G401.6 (cell line): ENCODE measurements around the gene MGAT3.
"Not testable (repeated sequence)": the region's sequence is repeated elsewhere in the genome, so short reads cannot be mapped to it uniquely, and the experiment has no call there.

Source experiments
- FAIRE-seq: peaks from 2 replicates; lab custom pipeline; 2012; peaks lifted over from hg19 to GRCh38; lab: Jason Lieb, UNC

The MGAT3 gene

DNA sequence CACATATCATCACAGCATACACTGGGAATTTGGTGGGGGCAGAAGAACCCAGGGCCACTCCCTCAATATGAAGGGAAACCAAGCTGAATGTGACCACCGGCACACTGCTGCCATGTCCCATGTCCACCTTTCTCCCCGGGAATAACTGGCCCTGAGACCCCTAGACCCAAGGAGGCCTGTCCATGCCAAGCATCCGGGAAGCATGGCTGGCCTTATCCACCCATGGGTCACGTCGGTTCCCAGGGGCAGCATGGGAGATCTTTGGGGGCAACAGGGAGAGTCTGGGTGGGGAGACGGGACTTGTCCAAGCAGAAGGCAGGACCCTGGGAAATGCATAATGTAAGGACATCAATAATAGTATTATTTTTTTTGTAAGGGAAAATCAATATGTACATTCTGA lies 34.9 kb downstream of the MGAT3 start:
- no peak for FAIRE-seq

DNA sequence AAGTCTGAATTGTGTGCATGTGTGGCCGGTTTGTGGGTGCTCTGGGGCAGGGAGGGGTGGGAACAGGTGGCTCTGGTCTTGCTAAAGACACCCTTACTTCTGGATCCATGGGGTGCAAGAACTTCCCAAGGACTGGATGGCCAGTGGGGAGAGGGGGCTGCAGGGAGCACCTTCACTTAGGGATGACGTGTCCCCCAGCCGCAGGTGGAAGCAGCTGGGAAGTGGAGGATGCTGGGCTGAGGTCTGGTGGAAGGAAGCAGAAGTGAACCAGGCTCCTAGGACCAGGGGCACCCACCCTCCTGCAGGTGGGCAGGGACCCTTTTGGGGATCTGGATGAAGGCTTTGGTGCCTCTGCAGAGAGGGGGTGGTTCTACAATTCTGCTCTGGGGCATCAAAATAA lies 35.4 kb downstream of the MGAT3 start:
- no peak for FAIRE-seq

DNA sequence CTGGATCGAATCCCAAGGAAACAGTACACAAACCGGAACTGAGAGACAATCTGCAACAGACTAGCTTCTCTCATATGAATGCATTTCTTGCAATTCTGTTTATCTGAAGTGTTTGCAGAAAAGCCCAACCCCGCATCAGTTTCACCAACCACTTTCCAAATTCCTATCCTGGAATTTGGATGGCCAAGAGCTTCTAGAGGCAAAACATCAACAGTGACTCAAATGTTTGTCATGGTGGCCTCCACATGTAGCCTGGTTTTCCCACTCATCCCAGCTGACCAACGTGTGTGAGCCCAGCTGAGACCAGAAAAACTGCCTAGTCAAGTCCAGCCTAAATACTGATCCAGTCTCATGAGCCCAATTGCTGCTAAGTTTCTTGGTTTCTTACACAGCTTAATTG lies 36.9 kb downstream of the MGAT3 start:
- FAIRE-seq = no peak

DNA sequence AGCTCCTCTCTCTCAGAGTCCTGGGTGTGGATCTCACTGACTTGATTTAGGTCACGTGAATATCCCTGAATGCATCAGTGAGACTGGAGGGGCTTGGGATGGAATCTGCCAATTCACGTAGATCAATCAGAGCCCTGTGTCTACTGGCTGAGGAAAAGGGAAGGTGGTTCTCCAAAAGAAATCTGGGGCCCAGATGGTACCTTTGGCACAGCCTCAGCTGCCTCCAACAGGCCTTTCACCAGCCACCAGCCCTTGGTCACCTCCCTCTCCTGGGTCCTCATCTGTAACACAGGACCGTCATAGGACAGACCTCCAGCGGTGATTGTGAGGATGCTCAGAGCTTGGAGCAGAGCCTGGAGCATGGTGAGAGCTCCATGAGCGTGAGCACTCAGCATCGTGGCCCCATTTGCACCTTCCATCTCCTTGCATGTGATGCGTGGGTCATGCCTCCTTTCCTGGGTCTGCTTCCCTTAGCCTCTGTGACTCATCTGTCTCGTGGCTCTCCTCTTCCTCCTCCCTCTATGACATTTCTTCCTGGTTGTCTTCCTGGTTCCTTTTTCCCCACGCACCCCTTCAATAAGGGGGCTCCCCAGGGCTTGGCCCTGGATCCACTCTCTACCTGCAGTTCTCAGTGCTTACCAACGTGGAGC lies 37.8 kb downstream of the MGAT3 start:
- FAIRE-seq = no peak

DNA sequence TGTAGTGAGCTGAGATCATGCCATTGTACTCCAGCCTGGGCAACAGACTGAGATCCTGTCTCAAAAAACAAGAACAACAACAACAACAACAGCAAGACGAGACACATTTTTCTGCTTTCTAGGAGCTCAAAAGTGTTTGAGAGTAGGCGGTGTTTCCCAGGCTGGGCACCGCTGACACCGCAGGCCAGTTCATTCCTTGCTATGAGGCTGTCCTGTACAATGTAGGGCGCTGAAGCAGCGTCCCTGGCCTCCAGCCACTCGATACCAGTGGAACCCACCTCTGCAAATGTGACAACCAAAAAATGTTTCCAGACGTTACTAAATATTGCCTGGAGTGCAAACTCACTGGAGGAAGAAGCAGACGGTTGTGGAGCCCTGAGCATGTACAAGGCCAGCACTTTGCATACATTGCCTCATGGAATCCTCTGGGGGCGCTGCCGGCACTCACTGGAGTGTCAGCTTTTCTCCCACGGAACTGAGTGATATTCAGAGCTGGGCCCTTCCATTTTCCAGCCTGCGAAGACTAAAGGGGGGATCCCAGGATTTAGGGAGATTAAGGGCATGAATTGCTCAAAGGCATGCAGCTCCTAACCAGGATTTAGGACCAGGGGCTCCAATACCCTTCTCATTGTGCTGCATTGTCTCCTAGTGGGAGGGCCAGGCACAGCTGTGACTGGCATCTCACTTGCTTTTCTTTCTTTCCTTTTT lies 39.5 kb downstream of the MGAT3 start:
- peak; percentile 71 for FAIRE-seq

DNA sequence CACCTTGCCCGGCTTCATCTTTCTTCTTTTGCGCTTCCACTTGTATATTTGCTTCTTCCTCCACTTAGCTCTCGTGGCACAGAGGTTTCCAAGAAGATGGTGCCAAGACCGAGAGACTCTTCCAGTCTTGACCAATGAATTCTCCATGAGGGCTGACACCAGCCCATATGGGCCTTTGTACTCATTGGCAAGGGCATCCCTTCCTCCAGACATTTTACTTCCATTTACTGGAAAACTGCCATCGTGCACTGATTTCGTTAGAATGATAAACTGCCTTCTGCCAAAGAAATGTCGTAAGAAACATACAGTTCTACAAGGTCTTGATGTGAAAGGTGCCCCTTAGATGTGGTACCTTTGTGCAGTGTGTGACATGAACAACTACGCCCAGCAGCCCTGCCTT lies 40.6 kb downstream of the MGAT3 start:
- no peak for FAIRE-seq

GRCh38 chr22:39498368-39498767 lies 41.6 kb downstream of the MGAT3 start:
- FAIRE-seq = no peak

- no peak for FAIRE-seq
These were observed 42.0 kb downstream of the MGAT3 start for GRCh38 chr22:39498802-39499201.

DNA sequence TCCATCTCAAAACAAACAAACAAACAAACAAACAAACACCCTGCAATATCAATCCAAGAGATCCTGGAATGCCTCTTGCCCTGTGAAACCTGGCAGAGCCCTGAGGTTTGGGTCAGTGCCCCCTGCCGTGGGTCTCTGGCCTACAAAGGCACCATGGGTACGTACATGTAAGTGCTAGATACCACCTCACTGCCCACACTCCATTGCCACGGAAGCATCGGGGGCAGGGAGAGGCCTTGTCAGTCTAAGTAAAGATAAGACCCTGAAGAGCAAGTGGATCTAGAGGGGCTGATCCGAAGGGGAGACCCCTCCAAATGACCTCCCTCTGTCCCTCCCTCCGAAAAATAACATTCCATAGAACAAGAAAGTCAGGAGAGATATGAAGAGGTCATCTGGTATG lies 43.3 kb downstream of the MGAT3 start:
- no peak for FAIRE-seq

DNA sequence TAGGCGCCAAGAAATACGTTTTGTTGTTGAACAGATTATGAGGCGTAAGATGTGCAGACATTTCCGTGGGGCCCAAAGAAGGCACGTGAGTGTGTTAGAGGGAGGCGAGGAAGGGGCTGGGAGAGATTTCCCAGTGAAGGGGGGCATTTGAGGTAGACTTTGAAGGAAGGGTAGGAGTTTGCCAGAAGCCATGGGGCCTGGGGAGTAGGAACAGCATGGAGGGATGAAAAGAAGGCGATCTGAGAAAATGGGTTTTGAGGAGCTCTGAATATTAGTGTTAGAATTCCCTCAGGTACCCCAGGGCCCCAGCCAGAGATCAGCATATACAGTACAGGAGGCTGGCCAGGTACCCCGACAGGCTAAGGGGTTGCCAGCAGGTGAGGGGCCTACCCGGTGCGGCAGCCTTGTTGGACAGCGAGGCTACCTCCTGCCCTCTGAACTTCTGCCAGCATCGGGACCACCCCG lies 44.9 kb downstream of the MGAT3 start:
- no peak for FAIRE-seq

DNA sequence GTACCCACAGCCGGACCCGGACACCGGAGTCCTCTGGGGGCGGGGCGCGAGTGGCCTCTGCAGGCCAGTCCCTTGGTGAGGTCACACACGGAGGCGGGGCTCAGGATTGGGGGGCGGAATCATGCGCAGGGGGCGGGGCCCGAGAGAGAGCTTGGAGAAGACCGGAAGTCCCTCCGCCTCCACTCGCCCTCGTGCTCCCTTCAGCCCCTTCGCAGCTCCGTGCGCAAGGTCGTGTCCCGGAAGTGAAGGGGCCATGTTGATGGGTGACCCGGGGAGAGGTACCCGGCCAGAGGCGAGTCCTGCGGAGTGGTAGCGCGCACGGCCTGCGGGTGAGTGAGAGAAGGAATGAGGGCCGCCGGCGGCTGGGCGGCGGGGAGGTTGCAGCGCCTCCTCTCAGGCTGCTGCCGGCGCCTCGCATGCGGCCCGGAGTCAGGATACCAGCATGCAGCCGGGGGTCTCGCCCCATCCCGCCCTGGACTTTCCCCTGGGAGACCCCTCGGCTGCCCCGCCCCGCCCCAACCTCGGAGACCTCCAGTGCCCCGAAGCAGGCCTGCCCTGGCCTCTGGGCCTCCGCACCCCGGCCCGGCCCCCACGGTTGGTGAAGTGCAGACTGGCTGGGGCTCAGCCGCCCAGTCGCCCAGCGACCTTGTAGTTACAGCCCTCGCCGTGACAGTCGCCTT lies 45.4 kb downstream of the MGAT3 start, which contains the start of gene MIEF1:
Gene MIEF1, plus strand, starts transcription at position 182 of the 680 bp plus-strand sequence. CDS start 9,005 bp downstream, outside the sequence.
- FAIRE-seq = peak; percentile 97

- FAIRE-seq = no peak
These were observed 46.1 kb downstream of the MGAT3 start for GRCh38 chr22:39502789-39503409.

- FAIRE-seq = no peak
These were observed 46.8 kb downstream of the MGAT3 start for GRCh38 chr22:39503630-39504029.

DNA sequence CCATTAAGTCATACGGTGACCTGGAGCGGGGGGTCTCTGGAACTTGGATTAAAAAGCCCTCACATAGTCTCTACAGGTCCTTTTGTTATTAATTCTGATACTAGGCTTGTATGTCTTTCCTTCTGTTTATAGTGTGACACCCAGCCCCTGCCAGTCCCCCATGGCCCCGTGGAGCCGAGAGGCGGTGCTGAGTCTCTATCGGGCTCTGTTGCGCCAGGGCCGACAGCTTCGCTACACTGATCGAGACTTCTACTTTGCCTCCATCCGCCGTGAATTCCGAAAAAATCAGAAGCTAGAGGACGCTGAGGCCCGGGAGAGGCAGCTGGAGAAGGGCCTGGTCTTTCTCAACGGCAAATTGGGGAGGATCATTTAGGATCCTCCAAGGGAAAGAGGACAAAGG lies 47.3 kb downstream of the MGAT3 start:
- no peak for FAIRE-seq

GRCh38 chr22:39507021-39507420 lies 50.2 kb downstream of the MGAT3 start:
- not testable (repeated sequence) for FAIRE-seq

- FAIRE-seq = no peak
These were observed 51.6 kb downstream of the MGAT3 start for GRCh38 chr22:39508393-39508792.

DNA sequence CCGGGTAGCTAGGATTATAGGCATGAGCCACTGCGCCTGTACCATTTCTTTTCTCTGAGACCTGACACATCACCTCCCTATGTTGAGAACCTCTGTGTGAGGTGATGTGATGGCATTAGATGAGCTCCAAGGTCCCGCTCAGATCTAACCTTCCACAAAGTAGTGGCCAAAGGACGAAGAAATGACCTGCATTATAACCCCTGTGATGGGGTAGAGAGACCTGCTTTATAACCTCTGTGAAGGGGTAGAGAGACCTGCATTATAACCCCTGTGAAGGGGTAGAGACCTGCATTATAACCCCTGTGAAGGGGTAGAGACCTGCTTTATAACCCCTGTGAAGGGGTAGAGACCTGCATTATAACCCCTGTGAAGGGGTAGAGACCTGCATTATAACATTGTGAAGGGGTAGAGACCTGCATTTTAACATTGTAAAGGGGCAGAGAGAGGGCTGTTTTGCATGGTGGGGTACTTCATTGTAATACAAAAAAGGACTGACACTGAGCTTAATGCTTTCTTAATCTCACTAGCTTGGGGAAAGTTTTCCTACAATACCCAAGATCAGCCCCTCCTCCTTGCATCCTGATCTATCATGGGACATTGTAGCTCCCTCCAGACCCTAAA lies 53.8 kb downstream of the MGAT3 start:
- no peak for FAIRE-seq

- no peak for FAIRE-seq
These were observed 54.4 kb downstream of the MGAT3 start for GRCh38 chr22:39511226-39511625.

DNA sequence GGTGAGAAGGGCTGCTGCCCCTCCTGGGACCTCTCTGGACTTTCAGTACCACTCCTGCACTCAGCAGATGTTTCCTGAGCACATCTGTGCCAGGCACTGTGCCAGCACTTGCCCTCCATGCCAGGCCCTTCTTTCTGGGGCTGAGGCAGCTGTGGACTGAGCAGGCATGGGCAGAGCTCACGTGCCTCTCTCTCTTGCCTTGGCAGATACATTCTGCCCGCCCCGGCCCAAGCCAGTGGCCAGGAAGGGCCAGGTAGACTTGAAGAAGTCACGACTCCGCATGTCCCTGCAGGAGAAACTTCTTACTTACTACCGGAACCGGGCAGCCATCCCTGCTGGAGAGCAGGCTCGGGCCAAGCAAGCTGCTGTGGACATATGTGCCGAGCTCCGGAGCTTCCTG lies 55.2 kb downstream of the MGAT3 start:
- no peak for FAIRE-seq

DNA sequence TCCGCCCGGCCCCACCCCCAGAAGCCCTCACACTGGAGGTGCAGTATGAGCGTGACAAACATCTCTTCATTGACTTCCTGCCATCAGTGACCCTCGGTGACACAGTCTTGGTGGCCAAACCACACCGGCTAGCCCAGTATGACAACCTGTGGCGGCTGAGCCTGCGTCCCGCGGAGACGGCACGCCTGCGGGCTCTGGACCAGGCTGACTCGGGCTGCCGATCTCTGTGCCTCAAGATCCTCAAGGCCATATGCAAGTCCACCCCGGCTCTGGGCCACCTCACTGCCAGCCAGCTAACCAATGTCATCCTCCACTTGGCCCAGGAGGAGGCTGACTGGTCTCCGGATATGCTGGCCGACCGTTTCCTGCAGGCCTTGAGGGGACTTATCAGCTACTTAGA lies 57.0 kb downstream of the MGAT3 start:
- no peak for FAIRE-seq

- no peak for FAIRE-seq
These were observed 57.7 kb downstream of the MGAT3 start for GRCh38 chr22:39514373-39514973.
